ENCODE measurements around the gene MYEOV.

MYEOV gene

GRCh38 chr11:69260622-69261021 lies 33.3 kb upstream of the MYEOV start:
- H3K4me3 ChIP-seq (ENCODE audit: low read depth, low read length), result no peak overlapping the region
- TF ChIP-seq, protein P1, sequence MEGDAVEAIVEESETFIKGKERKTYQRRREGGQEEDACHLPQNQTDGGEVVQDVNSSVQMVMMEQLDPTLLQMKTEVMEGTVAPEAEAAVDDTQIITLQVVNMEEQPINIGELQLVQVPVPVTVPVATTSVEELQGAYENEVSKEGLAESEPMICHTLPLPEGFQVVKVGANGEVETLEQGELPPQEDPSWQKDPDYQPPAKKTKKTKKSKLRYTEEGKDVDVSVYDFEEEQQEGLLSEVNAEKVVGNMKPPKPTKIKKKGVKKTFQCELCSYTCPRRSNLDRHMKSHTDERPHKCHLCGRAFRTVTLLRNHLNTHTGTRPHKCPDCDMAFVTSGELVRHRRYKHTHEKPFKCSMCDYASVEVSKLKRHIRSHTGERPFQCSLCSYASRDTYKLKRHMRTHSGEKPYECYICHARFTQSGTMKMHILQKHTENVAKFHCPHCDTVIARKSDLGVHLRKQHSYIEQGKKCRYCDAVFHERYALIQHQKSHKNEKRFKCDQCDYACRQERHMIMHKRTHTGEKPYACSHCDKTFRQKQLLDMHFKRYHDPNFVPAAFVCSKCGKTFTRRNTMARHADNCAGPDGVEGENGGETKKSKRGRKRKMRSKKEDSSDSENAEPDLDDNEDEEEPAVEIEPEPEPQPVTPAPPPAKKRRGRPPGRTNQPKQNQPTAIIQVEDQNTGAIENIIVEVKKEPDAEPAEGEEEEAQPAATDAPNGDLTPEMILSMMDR (IDR thresholded peaks at IDR 0.05; ENCODE audit: borderline replicate concordance, insufficient read depth, low read depth, low read length), result no peak

- no peak overlapping the region for H3K4me3 ChIP-seq (ENCODE audit: low read depth, low read length)
- TF ChIP-seq, protein P1 (IDR thresholded peaks at IDR 0.05; ENCODE audit: borderline replicate concordance, insufficient read depth, low read depth, low read length), result no peak
These were observed 32.8 kb upstream of the MYEOV start for GRCh38 chr11:69261116-69261515.

DNA sequence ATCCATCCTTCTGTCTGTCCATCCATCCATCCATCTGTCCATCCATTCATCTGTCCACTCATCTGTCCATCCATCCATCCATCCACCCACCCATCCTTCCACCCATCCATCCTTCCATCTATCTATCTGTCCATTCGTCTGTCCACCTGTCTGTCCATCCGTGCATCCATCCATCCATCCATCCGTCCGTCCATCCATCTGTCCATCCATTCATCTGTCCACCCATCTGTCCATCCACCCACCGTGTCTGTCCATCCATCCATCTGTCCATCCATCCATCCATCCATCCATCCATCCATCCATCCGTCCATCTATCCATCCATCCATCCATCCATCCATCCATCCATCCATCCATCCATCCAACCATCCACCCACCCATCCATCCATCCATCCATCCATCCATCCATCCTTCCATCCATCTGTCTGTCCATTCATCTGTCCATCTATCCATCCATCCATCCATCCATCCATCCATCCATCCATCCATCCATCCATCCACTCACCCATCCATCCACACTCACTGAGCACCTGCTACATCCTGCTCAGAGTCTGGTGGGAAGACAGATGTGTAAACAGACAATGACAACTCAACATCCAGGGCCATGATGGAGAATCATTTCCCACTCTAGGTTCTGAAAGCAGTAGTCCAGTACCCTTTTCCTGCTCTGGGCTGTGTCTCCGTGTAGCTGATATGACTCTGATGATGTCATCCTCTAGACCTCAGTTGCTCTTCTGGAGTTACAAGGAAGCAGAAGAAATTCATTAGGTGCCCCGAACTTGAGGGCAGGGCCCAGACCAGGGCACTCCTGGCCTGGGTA lies 30.8 kb upstream of the MYEOV start:
- no peak overlapping the region for H3K4me3 ChIP-seq (ENCODE audit: low read depth, low read length)
- TF ChIP-seq, protein P1 (IDR thresholded peaks at IDR 0.05; ENCODE audit: borderline replicate concordance, insufficient read depth, low read depth, low read length), result no peak

- H3K4me3 ChIP-seq (ENCODE audit: low read depth, low read length), result no peak overlapping the region
- TF ChIP-seq, protein P1 (IDR thresholded peaks at IDR 0.05; ENCODE audit: borderline replicate concordance, insufficient read depth, low read depth, low read length), result no peak
These were observed 30.3 kb upstream of the MYEOV start for GRCh38 chr11:69263736-69264052.

- TF ChIP-seq, protein P1 (IDR thresholded peaks at IDR 0.05; ENCODE audit: borderline replicate concordance, insufficient read depth, low read depth, low read length), result no peak
- no peak overlapping the region for H3K4me3 ChIP-seq (ENCODE audit: low read depth, low read length)
These were observed 29.5 kb upstream of the MYEOV start for GRCh38 chr11:69264486-69264885.

- TF ChIP-seq, protein P1 (IDR thresholded peaks at IDR 0.05; ENCODE audit: borderline replicate concordance, insufficient read depth, low read depth, low read length), result no peak
- H3K4me3 ChIP-seq (ENCODE audit: low read depth, low read length), result no peak overlapping the region
These were observed 28.7 kb upstream of the MYEOV start for GRCh38 chr11:69265210-69265609.

- TF ChIP-seq, protein P1 (IDR thresholded peaks at IDR 0.05; ENCODE audit: borderline replicate concordance, insufficient read depth, low read depth, low read length), result no peak
- H3K4me3 ChIP-seq (ENCODE audit: low read depth, low read length), result no peak overlapping the region
These were observed 27.9 kb upstream of the MYEOV start for GRCh38 chr11:69265911-69266510.

Measured in GM12875 (cell line).